Activated CD4-positive, alpha-beta T cell treated with anti-CD3 and anti-CD28 coated beads, Interleukin-2, Interleukin-4, amounts not matched to agents 100 ng/mL and 50 ng/mL, durations not matched to agents 16 hours and 8 hours (primary cell): ENCODE data around the gene HS6ST3.
"Not testable (repeated sequence)": the region's sequence is repeated elsewhere in the genome, so short reads cannot be mapped to it uniquely, and the experiment has no call there.

Experiments used
- DNase-seq: peaks from one replicate; pipeline ENCODE4 v3.0.0-alpha.2; 2020; ENCODE audit warnings: low spot score

HS6ST3 gene

GRCh38 chr13:96734499-96734898, 644.6 kb downstream of the HS6ST3 start:
- no peak for DNase-seq

- no peak for DNase-seq
Observed at GRCh38 chr13:96741779-96742178, 651.9 kb downstream of the HS6ST3 start.

GRCh38 chr13:96743296-96744089, 653.6 kb downstream of the HS6ST3 start:
- DNase-seq: no peak

DNA sequence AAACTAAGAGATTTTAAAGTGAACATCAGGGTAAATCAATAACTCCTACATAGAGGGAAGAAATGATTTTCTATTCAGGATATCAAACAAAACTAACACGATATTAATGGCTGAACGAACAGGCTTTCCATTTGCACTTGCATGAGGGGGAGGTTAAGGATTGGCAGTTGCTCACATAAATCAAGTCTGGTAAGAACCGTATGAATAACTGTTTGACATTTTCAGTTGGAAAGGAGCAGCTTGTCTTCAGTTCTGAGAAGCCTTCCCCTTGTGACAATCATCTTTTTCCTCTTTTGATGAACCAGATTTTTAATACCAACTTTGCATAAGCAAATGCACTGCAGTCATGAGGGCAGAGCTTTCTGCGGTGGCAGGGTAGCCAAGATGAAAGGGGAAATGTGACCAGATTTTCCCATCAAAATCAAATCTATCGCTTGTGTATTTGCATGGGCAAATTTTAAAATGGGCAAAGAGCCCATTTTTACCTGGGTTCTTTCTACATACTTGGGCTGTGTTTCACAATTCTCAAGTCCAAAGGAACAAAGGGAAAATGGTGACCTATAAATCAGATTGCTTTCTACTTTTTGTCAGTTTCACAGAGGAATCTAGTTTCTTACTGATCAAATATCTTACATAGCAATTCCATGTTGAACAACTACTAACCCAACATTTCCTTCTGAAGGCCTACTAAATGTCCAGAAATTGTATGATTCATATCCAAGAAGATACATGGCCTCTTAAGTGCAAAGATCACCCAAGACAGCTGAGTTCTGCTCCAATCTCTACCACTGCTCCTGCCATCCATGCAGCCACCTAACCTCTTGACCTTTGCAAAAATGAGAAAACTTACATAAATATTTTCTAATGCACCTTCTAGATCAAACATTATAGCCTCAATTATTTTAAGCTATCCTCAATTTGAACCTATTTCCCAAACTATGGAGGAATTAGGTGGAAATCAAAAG, 654.7 kb downstream of the HS6ST3 start:
- no peak for DNase-seq

DNA sequence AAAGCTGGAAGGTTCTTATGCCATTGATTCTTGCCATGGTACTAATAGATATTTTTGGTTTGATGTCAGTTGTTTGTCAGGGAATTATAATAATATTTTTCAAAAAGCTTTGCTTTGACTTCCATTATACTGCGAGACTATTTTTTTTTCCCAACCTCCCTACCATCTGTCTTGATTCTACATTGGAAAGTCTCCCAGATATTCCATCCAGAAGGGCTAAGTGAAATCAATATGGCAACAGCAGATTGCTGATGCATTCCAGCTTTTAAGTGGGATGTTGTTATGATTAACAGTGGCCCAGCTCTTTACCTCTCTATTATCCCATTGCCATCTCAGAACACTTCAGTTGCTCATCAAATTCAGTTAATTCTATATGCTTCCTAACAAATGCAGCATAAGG, 657.0 kb downstream of the HS6ST3 start:
- no peak for DNase-seq

GRCh38 chr13:96749825-96750224, 659.9 kb downstream of the HS6ST3 start:
- no peak for DNase-seq

- no peak for DNase-seq
Observed at GRCh38 chr13:96751089-96751488, 661.2 kb downstream of the HS6ST3 start.

DNA sequence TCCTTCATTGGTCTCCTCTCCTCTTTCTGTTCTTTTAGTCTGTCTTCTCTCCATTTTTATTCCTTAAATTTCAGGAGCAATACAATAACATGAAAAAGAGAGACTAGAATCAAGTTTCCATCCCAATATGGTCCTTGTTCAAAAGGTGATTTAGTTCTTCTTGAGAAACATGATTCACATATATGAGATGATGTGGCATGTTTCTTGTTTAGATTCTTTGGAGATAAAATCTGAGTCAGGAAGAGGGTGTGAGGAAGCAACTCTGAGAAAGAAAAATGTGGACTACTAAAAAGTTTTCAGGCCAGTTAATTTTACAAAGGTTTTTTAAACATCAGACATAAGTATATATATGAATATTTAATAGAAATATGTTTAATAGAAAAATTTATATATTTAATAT, 673.0 kb downstream of the HS6ST3 start:
- no peak for DNase-seq

- DNase-seq: no peak
Observed at GRCh38 chr13:96766306-96766705, 676.4 kb downstream of the HS6ST3 start.

DNA sequence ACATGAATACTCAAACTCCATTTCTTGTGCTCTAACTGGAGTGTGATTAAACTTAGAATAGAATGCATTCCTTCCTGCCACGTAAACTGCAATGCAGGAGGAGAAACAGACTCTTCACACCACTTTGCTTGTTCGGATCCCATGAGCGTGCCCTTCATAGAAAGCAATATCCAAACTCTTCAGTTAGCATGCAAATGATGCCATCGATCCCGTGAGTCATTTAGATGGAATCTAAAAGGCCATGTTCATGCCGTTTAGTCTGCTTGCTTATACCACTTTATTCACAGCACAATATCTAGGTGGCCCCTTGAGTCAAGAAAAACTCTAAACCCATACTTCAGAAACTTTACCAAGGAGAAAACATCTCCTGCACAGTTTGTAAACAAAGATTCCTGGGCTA, 678.6 kb downstream of the HS6ST3 start:
- no peak for DNase-seq

DNA sequence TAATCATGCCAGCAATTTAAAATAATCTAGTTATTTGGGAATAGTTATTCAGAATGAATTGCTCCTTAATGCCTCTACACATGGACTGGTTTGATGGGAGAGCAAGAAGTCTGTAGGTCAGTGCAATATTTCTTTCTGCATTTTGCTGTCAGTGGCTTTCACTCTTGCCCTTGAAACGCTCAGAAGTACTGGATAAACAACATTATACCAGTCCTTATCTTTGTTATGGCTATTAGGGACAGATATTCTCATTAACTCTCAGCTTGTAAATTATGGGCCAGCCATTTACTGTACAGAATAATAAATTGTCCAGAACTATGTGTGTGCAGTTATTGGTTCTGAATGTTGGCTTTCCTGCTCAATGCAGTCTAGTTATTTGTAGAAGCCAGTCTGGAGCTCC, 680.0 kb downstream of the HS6ST3 start:
- DNase-seq: no peak

DNA sequence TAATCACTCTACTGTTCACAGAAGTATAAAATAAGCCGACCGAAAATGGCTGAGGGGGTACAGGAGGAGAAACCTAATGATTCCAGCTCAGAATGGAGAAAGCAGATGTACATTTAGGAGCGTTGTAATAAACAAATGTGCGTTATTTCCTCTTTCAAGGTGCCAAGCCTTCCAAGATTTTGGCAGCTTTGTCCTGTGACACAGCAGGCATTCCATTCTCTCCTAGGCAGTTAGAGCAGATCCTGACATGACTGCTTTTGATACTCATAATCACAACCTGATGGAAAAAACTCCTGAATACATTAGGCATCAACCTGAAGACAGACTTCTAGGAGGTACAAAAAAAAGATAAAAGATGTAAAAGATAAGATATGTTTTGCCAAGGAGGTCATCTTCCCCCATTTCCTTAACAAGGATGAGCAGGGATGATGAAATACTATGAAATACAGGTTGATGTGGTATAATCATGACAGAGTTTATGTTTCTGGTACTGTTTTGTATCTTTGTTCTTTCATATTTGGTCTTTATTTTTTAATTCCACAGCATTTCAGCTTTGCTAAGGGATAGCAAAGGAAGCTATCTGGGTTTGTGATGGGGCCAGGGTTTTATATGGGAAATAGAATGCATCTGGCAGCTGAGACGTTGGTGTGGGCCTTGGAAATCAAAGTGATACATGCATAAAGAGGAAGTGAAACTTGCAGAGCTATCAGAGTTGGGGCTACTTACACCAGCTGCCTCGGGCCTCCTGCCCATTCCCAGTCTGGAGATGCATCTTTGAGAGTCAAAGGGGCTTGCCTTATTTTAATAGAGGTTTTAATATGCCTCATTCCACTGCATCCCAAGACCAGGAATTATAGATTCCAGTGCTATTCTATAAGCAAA, 681.8 kb downstream of the HS6ST3 start:
- DNase-seq: no peak

DNA sequence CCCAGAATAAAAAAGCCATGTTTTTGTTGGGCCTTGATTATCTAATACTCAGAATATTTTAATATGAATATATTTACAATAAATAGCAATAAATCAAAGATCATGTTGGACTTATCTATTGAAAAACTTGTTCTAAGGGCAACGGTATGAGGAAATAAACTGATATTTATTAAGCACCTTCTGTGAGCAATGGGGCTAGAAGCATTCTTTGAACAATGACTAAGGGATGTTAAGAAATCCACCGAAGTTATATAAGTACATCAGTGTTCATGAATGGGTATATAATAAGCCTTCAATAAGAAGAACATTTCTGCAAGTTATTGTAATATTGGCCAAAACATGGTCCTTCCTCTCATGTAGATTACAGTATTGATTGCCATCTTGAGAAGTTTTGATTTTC, 682.5 kb downstream of the HS6ST3 start:
- DNase-seq: no peak

DNA sequence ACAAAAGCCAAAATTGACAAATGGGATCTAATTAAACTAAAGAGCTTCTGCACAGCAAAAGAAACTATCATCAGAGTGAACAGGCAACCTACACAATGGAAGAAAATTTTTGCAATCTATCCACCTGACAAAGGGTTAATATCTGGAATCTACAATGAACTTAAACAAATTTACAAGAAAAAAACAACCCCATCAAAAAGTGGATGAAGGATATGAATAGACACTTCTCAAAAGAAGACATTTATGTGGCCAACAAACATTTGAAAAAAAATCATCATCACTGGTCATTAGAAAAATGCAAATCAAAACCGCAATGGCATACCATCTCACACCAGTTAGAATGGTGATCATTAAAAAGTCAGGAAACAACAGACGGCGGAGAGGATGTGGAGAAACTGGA, 688.4 kb downstream of the HS6ST3 start:
- DNase-seq: not testable (repeated sequence)

GRCh38 chr13:96779691-96780090, 689.8 kb downstream of the HS6ST3 start:
- no peak for DNase-seq

DNA sequence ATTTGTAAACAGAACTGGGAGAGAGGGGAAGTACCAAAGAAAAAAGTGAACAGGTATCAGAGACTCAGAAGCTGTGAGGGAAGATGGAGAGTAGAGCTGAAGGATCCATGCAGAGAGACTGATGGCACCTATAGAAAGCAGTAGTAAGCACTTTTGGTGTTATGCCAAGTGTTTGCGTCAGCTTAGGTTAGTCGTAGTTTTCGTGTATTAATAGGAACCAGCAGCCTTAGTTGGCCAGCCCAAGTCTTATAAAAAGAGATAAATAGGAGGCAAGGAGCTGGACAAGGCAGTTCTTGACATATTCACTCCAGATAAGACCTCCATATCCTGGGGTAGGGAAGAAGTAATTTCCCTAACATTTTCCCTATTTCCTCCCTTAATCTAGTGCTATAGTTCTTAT, 690.2 kb downstream of the HS6ST3 start:
- DNase-seq: no peak

DNA sequence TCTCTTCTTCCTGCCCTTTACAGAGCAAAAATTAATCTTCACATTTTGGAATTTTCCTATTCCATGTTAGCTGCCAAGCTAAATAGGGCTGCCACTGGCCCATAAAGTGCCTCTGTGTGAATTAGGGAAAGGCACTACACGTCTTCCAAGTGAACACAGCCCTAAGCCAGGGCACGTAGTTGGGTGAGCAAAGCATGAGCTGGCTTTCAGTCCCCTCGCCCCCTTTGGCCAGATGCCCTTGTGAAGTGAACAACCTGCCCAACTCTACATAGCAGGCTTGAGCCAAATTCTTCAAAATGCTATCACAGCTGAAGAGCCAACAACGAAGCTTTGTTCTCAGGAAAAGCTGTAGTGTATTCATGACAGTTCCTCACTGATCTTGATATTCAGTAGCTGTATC, 691.2 kb downstream of the HS6ST3 start:
- no peak for DNase-seq

DNA sequence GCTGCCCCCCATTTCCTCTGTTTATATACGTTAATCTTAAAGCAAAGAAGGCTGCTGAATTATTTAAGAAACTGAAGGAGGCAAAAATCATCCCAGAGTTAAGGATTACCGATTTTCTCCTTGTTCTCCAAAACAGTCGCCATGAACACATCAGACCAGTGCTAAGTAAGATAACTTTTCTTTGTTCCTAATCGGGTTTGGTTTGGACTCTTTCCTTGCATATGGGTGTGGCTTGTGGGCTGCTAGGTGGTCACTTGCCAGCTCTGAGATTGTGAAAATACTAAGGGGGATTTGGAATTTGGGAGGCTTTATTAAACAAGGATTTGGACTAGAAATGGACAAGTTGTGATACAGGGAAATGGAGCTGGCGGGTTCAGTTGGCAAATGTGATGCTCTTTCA, 692.3 kb downstream of the HS6ST3 start:
- DNase-seq: no peak

- DNase-seq: no peak
Observed at GRCh38 chr13:96783057-96783456, 693.1 kb downstream of the HS6ST3 start.

- no peak for DNase-seq
Observed at GRCh38 chr13:96783511-96783910, 693.6 kb downstream of the HS6ST3 start.

GRCh38 chr13:96785986-96786385, 696.1 kb downstream of the HS6ST3 start:
- DNase-seq: no peak

DNA sequence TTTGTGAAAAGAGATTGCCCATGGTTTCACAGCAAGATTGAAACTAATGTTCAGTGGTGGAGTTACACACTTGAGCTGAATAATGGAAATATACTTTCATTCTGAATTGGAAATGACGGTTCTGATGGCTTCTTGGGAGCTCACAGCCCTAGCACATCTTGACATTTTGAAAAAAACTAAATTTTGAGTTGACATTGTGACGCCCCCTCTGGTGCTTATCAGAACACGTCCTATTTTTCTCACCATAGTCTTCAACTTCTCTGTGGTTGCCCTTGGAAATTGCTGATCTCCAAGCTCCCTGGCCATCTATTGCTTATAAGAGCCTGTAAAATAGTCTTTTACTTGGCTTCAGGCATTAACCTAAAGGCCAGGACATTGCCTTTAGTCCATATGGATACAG, 702.3 kb downstream of the HS6ST3 start:
- no peak for DNase-seq
